GM10266 (cell line): ENCODE data around the gene MGAT5B.

Experiments
- DNase-seq: peaks from one replicate; pipeline ENCODE4 v3.0.0; 2012; ENCODE audit errors: extremely low spot score
- TF ChIP-seq, protein P1 (sequence below): IDR thresholded peaks from 2 replicates; pipeline ENCODE4 v1.5.1; 2012; ENCODE audit warnings: mild to moderate bottlenecking, low read depth; ENCODE audit not compliant: control insufficient read depth, insufficient read depth; ENCODE audit errors: missing control alignments

The MGAT5B gene

GRCh38 chr17:76943781-76944213 is 75.6 kb downstream of the MGAT5B start:
- TF ChIP-seq, protein P1, sequence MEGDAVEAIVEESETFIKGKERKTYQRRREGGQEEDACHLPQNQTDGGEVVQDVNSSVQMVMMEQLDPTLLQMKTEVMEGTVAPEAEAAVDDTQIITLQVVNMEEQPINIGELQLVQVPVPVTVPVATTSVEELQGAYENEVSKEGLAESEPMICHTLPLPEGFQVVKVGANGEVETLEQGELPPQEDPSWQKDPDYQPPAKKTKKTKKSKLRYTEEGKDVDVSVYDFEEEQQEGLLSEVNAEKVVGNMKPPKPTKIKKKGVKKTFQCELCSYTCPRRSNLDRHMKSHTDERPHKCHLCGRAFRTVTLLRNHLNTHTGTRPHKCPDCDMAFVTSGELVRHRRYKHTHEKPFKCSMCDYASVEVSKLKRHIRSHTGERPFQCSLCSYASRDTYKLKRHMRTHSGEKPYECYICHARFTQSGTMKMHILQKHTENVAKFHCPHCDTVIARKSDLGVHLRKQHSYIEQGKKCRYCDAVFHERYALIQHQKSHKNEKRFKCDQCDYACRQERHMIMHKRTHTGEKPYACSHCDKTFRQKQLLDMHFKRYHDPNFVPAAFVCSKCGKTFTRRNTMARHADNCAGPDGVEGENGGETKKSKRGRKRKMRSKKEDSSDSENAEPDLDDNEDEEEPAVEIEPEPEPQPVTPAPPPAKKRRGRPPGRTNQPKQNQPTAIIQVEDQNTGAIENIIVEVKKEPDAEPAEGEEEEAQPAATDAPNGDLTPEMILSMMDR: no peak
- no peak for DNase-seq

DNA sequence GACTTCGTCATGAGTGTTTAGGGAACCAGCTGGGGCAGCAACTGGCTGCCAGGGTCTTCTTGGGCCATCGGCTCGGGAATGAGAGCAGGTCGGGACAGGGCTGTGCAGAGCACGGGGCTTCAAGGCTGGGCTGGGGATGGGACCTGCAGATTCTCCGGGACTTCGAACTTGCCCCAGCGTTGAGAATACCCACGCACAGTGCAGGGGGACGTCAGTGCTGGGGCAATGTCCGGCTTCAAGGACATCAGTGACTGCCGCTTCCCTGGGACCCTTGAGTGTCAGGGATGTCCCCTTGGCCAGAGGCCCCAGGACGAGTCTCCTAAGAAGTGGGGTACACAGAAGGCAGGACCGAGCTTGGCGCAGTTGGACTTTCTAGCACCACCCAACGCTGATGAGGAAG is 76.3 kb downstream of the MGAT5B start:
- TF ChIP-seq, protein P1: no peak
- no peak for DNase-seq

- no peak for DNase-seq
- TF ChIP-seq, protein P1: no peak
Measured at GRCh38 chr17:76946111-76946771, 78.0 kb downstream of the MGAT5B start.

DNA sequence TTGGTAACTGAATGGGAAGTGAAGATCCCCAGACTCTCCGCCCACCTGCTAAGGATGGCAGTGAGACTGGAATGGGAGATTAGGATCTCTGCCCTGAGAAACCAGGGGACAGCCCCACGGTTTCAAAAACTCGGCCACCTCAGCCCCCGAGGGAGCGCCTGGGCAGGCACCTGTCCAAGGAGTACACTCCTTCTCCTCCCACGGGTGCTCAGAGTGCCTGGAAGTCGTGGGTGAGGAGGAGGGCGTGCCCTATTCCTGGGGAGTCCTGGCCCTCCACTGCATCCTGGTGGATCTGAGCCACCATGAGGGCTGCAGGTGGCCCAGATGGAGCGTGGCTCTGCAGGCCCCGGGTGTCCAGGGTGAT is 78.5 kb downstream of the MGAT5B start:
- TF ChIP-seq, protein P1: no peak
- DNase-seq: no peak

GRCh38 chr17:76947309-76947708 is 79.1 kb downstream of the MGAT5B start:
- TF ChIP-seq, protein P1: no peak
- DNase-seq: no peak

GRCh38 chr17:76947771-76948170 is 79.6 kb downstream of the MGAT5B start:
- TF ChIP-seq, protein P1: no peak
- no peak for DNase-seq

DNA sequence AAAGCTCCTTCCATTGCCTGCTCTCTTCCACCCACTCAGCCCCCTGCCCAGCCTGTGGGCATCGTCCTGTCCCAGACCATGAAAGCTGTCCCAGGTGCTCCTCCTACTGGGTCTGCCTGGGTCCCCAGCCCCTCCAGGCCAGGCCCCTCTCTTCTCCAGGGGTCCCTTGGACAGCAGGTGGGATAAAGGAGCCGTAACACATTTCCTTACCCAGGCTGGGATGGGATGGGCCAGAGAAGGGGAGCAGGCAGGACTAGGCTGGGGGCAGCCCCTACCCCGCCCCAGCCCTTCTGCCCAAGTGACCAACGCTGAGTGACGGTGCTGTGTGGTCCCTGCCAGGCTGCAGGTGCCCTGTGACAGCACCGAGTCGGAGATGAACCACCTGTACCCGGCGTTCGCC is 80.1 kb downstream of the MGAT5B start:
- no peak for DNase-seq
- TF ChIP-seq, protein P1: no peak
